WTC11 (cell line): ENCODE data around the gene PAQR4. TPM values are rescaled to one million over a fixed set of nuclear protein-coding genes. Genes with fewer than 3 reads are reported as not detected.

Experiments
- ATAC-seq: fragments of 200-7000 bp; cut with Tn5 transposase; 2 replicates; pipeline ENCODE4 v1.10.0; 2021; ENCODE audit warnings: mild to moderate bottlenecking, moderate library complexity
- CTCF ChIA-PET: fragments of 300-600 bp; sonication (Branson Sonifier 250); formaldehyde crosslinking; loops from one replicate; lab custom pipeline; 2021; ENCODE audit warnings: antibody characterized with exemption; lab: Charles Lee
- POLR2A ChIA-PET: fragments of 350-600 bp; sonication (Branson Sonifier 250); formaldehyde crosslinking; loops from one replicate; lab custom pipeline; 2021; ENCODE audit warnings: antibody characterized with exemption; lab: Charles Lee
- DNase-seq: peaks from one replicate; pipeline ENCODE4 v3.0.0; 2021; ENCODE audit warnings: low spot score
- H3K27ac Mint-ChIP-seq: 2 replicates; pipeline ENCODE4 v1.8.0; 2021; ENCODE audit warnings: mixed read lengths
- H3K27me3 Mint-ChIP-seq: 2 replicates; pipeline ENCODE4 v1.8.0; 2021; ENCODE audit warnings: low read depth, mild to moderate bottlenecking, moderate library complexity, mixed read lengths
- H3K36me3 Mint-ChIP-seq: 2 replicates; pipeline ENCODE4 v1.8.0; 2021; ENCODE audit warnings: mixed read lengths
- H3K4me1 Mint-ChIP-seq: 2 replicates; pipeline ENCODE4 v1.8.0; 2022; ENCODE audit warnings: mixed read lengths
- H3K4me3 Mint-ChIP-seq: 2 replicates; pipeline ENCODE4 v1.8.0; 2021; ENCODE audit warnings: mild to moderate bottlenecking, moderate library complexity, mixed read lengths
- H3K9me3 Mint-ChIP-seq: 2 replicates; pipeline ENCODE4 v1.8.0; 2021; ENCODE audit warnings: mixed read lengths
- ATF1 ChIP-seq: sonication (generic); formaldehyde crosslinking; IDR thresholded peaks from 2 replicates; pipeline ENCODE4 v1.8.1; 2023; ENCODE audit warnings: mild to moderate bottlenecking, moderate library complexity, missing genetic modification reagents
- CTCF ChIP-seq: fragments of 200-600 bp; IDR thresholded peaks from 2 replicates; pipeline ENCODE4 v1.8.0; 2022; ENCODE audit warnings: antibody characterized with exemption
- ELF4 ChIP-seq: sonication (generic); formaldehyde crosslinking; IDR thresholded peaks from 2 replicates; pipeline ENCODE4 v1.8.1; 2022; ENCODE audit warnings: low read depth, mild to moderate bottlenecking, moderate library complexity, missing genetic modification reagents
- ETV6 ChIP-seq: sonication (generic); formaldehyde crosslinking; IDR thresholded peaks from 2 replicates; pipeline ENCODE4 v1.8.1; 2022; ENCODE audit warnings: mild to moderate bottlenecking, missing genetic modification reagents
- FOXP1 ChIP-seq: sonication (generic); formaldehyde crosslinking; IDR thresholded peaks from 2 replicates; pipeline ENCODE4 v1.8.0; 2022; ENCODE audit warnings: missing genetic modification reagents, mild to moderate bottlenecking, moderate library complexity, borderline replicate concordance
- IRF1 ChIP-seq: sonication (generic); formaldehyde crosslinking; IDR thresholded peaks from 2 replicates; pipeline ENCODE4 v1.8.0; 2023; ENCODE audit warnings: missing genetic modification reagents
- JAZF1 ChIP-seq: fragments of 250-450 bp; sonication (Bioruptor Pico); IDR thresholded peaks from 2 replicates; pipeline ENCODE4 v1.9.0; 2021; ENCODE audit warnings: moderate library complexity, mild to moderate bottlenecking, inconsistent platforms
- MXD4 ChIP-seq: fragments of 250-450 bp; sonication (Bioruptor Pico); IDR thresholded peaks from 2 replicates; pipeline ENCODE4 v1.8.0; 2021; ENCODE audit warnings: mild to moderate bottlenecking, moderate library complexity, borderline replicate concordance
- NFE2L1 ChIP-seq: sonication (generic); formaldehyde crosslinking; IDR thresholded peaks from 2 replicates; pipeline ENCODE4 v1.8.1; 2023; ENCODE audit warnings: missing genetic modification reagents
- OVOL2 ChIP-seq: fragments of 250-450 bp; sonication (Bioruptor Pico); IDR thresholded peaks from 2 replicates; pipeline ENCODE4 v1.9.0; 2021; ENCODE audit warnings: mild to moderate bottlenecking, borderline replicate concordance
- PRRX2 ChIP-seq: fragments of 250-450 bp; sonication (Bioruptor Pico); IDR thresholded peaks from 2 replicates; pipeline ENCODE4 v1.8.0; 2021; ENCODE audit warnings: mild to moderate bottlenecking
- RELA ChIP-seq: sonication (generic); formaldehyde crosslinking; IDR thresholded peaks from 2 replicates; pipeline ENCODE4 v1.8.1; 2022; ENCODE audit warnings: missing genetic modification reagents, mild to moderate bottlenecking, borderline replicate concordance
- SP1 ChIP-seq: sonication (generic); formaldehyde crosslinking; conservative IDR thresholded peaks from 2 replicates; pipeline ENCODE4 v1.8.1; 2022; ENCODE audit warnings: missing genetic modification reagents
- ZNF138 ChIP-seq: sonication (generic); formaldehyde crosslinking; conservative IDR thresholded peaks from 2 replicates; pipeline ENCODE4 v1.8.1; 2022; ENCODE audit warnings: mild to moderate bottlenecking, moderate library complexity, missing genetic modification reagents
- ZNF425 ChIP-seq: fragments of 250-450 bp; sonication (Bioruptor Pico); conservative IDR thresholded peaks from 2 replicates; pipeline ENCODE4 v1.9.0; 2021; ENCODE audit warnings: mild to moderate bottlenecking
- total RNA-seq: library from RNA; stranded (reverse); gene quantifications from 3 replicates; pipeline ENCODE4 v1.2.3, GENCODE V29; 2021
- TF ChIP-seq, protein P1 (sequence below): sonication (generic); formaldehyde crosslinking; IDR thresholded peaks from 2 replicates; pipeline ENCODE4 v1.8.0; 2022; ENCODE audit warnings: mild to moderate bottlenecking, missing genetic modification reagents
- TF ChIP-seq, protein P2 (sequence below): sonication (generic); formaldehyde crosslinking; IDR thresholded peaks from 2 replicates; pipeline ENCODE4 v1.8.1; 2023; ENCODE audit warnings: mild to moderate bottlenecking, missing genetic modification reagents, moderate library complexity

The PAQR4 gene
- total RNA-seq, 1 experiment from 2014 or later = 32.4 TPM

DNA sequence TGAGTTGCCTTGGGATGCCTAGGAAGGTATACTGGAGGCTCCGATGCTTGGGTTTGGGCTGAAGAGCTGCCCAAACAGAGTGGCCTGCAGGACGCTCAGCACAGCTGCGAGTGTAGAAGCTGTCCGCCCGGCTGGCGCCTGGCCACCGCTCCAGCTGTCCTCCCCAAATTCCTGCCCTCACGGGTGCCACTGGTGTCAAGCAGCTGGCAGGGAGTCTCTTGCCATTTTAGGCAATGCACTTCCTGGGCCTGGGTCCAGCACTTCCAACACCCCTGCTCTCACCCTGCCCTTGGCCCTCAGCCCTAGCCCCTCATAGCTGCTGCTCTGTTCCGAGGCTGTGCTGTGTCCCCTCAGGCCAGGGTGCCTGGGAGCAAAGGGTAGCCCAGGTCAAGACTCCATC is 16.3 kb downstream of the PAQR4 start:
- no peak for ATAC-seq
- no peak overlapping the region for H3K4me3 Mint-ChIP-seq
- TF ChIP-seq CTCF = no peak
- no peak for TF ChIP-seq FOXP1
- TF ChIP-seq OVOL2 (CRISPR knock-in tag) = no peak
- TF ChIP-seq JAZF1 (CRISPR knock-in tag) = no peak
- TF ChIP-seq SP1 (CRISPR knock-in tag) = no peak
- TF ChIP-seq, protein P1, sequence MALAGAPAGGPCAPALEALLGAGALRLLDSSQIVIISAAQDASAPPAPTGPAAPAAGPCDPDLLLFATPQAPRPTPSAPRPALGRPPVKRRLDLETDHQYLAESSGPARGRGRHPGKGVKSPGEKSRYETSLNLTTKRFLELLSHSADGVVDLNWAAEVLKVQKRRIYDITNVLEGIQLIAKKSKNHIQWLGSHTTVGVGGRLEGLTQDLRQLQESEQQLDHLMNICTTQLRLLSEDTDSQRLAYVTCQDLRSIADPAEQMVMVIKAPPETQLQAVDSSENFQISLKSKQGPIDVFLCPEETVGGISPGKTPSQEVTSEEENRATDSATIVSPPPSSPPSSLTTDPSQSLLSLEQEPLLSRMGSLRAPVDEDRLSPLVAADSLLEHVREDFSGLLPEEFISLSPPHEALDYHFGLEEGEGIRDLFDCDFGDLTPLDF (CRISPR knock-in tag) = no peak
- no peak for TF ChIP-seq IRF1 (CRISPR knock-in tag)
- TF ChIP-seq, all 79 proteins: peak for 0
- Mint-ChIP-seq H3K9me3 (no peaks in the 10 kb centered on the region), H3K4me1 (peaks cover 39% of the 10 kb centered on the region), H3K27ac (no peak overlapping the region), H3K27me3 (peaks cover 6% of the 10 kb centered on the region; the same call in 1 of the 2 replicates), H3K36me3 (no peaks in the 10 kb centered on the region)
- no peak for DNase-seq
- CTCF ChIA-PET = interaction anchor here (0.9 to 2.0 kb wide), 5 partner anchors 15 to 74 kb away, joined by 3 to 8 read pairs (median 3); no protein-coding TSS in a partner anchor
- POLR2A ChIA-PET = no interaction called here

DNA sequence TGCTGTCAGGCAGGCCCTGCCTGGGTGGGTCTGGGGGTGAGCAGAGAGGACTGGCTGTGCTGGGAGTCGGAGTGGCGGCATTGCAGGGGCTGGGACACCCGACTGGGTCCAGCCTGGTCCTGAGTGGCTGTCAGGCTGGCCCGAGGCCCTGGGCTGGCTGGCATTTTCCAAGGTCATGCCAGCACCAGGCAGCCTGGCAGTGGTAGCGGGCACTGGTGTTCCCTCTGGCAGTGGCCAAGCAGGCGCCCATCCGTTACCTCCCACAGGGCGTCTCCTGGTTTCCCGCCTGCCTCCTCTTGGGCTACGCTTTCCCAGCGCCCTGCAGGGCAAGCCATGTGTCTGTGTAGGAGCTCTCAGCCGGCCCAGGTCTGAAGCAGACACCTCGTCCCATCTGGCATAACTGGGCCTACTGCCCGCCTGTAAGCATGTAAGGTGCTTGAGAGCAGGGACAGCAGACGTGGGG is 16.8 kb downstream of the PAQR4 start:
- Mint-ChIP-seq H3K4me1 (peaks cover 41% of the 10 kb centered on the region), H3K4me3 (no peak overlapping the region), H3K36me3 (no peaks in the 10 kb centered on the region), H3K27me3 (peaks cover 6% of the 10 kb centered on the region; the same call in 1 of the 2 replicates), H3K9me3 (no peaks in the 10 kb centered on the region), H3K27ac (no peak overlapping the region)
- CTCF ChIA-PET = interaction anchor here (0.9 to 2.0 kb wide), 4 partner anchors 14 to 73 kb away, joined by 3 to 8 read pairs (median 3); no protein-coding TSS in a partner anchor
- TF ChIP-seq ATF1 (CRISPR knock-in tag) (no peak), ZNF425 (CRISPR knock-in tag) (no peak), IRF1 (CRISPR knock-in tag) (no peak), MXD4 (CRISPR knock-in tag) (no peak), ZNF138 (no peak), NFE2L1 (CRISPR knock-in tag) (no peak)
- TF ChIP-seq, protein P1 (CRISPR knock-in tag) = no peak
- ATAC-seq (no peak), DNase-seq (no peak)
- POLR2A ChIA-PET = no interaction called here

GRCh38 chr16:2986623-2987188 is 17.6 kb downstream of the PAQR4 start:
- H3K36me3 Mint-ChIP-seq = no peaks in the 10 kb centered on the region
- H3K27me3 Mint-ChIP-seq = peaks cover 6% of the 10 kb centered on the region; the same call in 1 of the 2 replicates
- POLR2A ChIA-PET = no interaction called here
- no peak for TF ChIP-seq ELF4
- no peak for TF ChIP-seq RELA
- TF ChIP-seq, protein P2, sequence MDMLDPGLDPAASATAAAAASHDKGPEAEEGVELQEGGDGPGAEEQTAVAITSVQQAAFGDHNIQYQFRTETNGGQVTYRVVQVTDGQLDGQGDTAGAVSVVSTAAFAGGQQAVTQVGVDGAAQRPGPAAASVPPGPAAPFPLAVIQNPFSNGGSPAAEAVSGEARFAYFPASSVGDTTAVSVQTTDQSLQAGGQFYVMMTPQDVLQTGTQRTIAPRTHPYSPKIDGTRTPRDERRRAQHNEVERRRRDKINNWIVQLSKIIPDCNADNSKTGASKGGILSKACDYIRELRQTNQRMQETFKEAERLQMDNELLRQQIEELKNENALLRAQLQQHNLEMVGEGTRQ (CRISPR knock-in tag) = no peak
- TF ChIP-seq ETV6 = no peak
- no peak for TF ChIP-seq ZNF425 (CRISPR knock-in tag)
- no peak for TF ChIP-seq PRRX2 (CRISPR knock-in tag)
- no peaks in the 10 kb centered on the region for H3K9me3 Mint-ChIP-seq
- ATAC-seq (no peak), DNase-seq (no peak)
- H3K27ac Mint-ChIP-seq = no peak overlapping the region
- peaks cover 33% of the 10 kb centered on the region for H3K4me1 Mint-ChIP-seq
- CTCF ChIA-PET = interaction anchor here (1.8 to 2.0 kb wide), 2 partner anchors 16 to 73 kb away, joined by 6 to 8 read pairs; no protein-coding TSS in a partner anchor
- no peak overlapping the region for H3K4me3 Mint-ChIP-seq
